ENCODE data around the gene DTNB. TPM values are rescaled to one million over a fixed set of nuclear protein-coding genes. Genes with fewer than 3 reads are reported as not detected.

Gene DTNB
- total RNA-seq, 1 donor from 2014 or later = 28.9 TPM

- DNase-seq = no peak
- no peak for ATAC-seq (ENCODE audit: low read depth)
- peaks cover 8% of the 10 kb centered on the region for H3K4me1 Mint-ChIP-seq
- H3K27me3 Mint-ChIP-seq = peaks cover 7% of the 10 kb centered on the region
- peaks cover 5% of the 10 kb centered on the region for H3K9me3 Mint-ChIP-seq
- no peak overlapping the region for H3K4me3 Mint-ChIP-seq
- TF ChIP-seq CTCF (IDR thresholded peaks at IDR 0.05) = no peak
- peak overlapping the region; percentile 6 for H3K27ac Mint-ChIP-seq
- POLR2A ChIA-PET = interaction anchor here (2.5 kb wide), 1 partner anchor 8 kb away, joined by 17 read pairs; no protein-coding TSS in a partner anchor
- intact Hi-C loops (cut with micrococcal nuclease) = no loop called here
- CTCF ChIA-PET = no interaction called here
- H3K36me3 Mint-ChIP-seq (ENCODE audit: low read depth) = no peaks in the 10 kb centered on the region
Measured at GRCh38 chr2:25354116-25354515, 319.3 kb downstream of the DTNB start.

- intact Hi-C loops (cut with micrococcal nuclease) = no loop called here
- DNase-seq (no peak), ATAC-seq (ENCODE audit: low read depth) (no peak)
- CTCF ChIA-PET = interaction anchor here (0.6 to 1.0 kb wide), 2 partner anchors 13 to 321 kb away, joined by 3 read pairs; no protein-coding TSS in a partner anchor
- H3K4me3 Mint-ChIP-seq = no peak overlapping the region
- no peak for TF ChIP-seq CTCF (IDR thresholded peaks at IDR 0.05)
- H3K27ac Mint-ChIP-seq = no peak overlapping the region
- peaks cover 11% of the 10 kb centered on the region for H3K4me1 Mint-ChIP-seq
- POLR2A ChIA-PET = no interaction called here
- peaks cover 5% of the 10 kb centered on the region for H3K9me3 Mint-ChIP-seq
- H3K36me3 Mint-ChIP-seq (ENCODE audit: low read depth) = no peaks in the 10 kb centered on the region
- peaks cover 5% of the 10 kb centered on the region for H3K27me3 Mint-ChIP-seq
Measured at GRCh38 chr2:25349397-25349796, 324.0 kb downstream of the DTNB start.

DNA sequence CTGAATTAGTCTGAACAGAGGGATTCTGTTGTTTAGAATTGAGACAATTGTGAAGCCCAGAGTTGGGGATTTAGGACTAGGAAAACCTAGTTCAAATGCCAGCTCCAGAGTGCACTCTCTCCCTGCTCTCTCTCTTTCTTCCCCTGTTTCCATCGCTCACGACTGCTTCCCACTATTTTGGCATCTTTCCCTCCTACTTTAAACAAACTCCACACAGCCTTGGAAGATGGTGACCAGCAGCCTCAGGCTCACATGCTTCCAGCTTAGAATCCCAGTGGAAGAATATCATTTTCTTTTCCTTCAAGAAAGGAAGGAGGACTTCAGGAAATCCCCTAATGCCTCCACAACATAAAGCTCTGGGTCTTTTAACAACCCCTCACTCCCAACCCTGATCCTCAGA is 325.5 kb downstream of the DTNB start:
- ATAC-seq (ENCODE audit: low read depth) = no peak
- ChIA-PET CTCF (interaction anchor here (1.7 kb wide), 1 partner anchor 14 kb away, joined by 3 read pairs; no protein-coding TSS in a partner anchor), POLR2A (no interaction called here)
- TF ChIP-seq CTCF (IDR thresholded peaks at IDR 0.05) = no peak
- Mint-ChIP-seq H3K9me3 (peaks cover 5% of the 10 kb centered on the region), H3K27ac (no peak overlapping the region), H3K27me3 (peaks cover 5% of the 10 kb centered on the region), H3K4me3 (no peak overlapping the region), H3K4me1 (peaks cover 12% of the 10 kb centered on the region), H3K36me3 (ENCODE audit: low read depth) (no peaks in the 10 kb centered on the region)
- no peak for DNase-seq
- intact Hi-C loops (cut with micrococcal nuclease) = no loop called here

GRCh38 chr2:25347205-25347815 is 326.1 kb downstream of the DTNB start:
- POLR2A ChIA-PET = interaction anchor here (0.6 to 0.9 kb wide), 2 partner anchors 18 to 68 kb away, joined by 4 read pairs; no protein-coding TSS in a partner anchor
- H3K27ac Mint-ChIP-seq = no peak overlapping the region

More at GRCh38 chr2:25347205-25347815, 326.1 kb downstream of the DTNB start:
- no peaks in the 10 kb centered on the region for H3K36me3 Mint-ChIP-seq (ENCODE audit: low read depth)
- CTCF ChIA-PET = interaction anchor here (1.7 kb wide), 1 partner anchor 15 kb away, joined by 3 read pairs; no protein-coding TSS in a partner anchor
- peaks cover 2% of the 10 kb centered on the region for H3K27me3 Mint-ChIP-seq
- ATAC-seq (ENCODE audit: low read depth) (no peak), DNase-seq (no peak)
- peaks cover 16% of the 10 kb centered on the region for H3K4me1 Mint-ChIP-seq
- intact Hi-C loops (cut with micrococcal nuclease) = no loop called here
- TF ChIP-seq CTCF (IDR thresholded peaks at IDR 0.05) = no peak
- H3K4me3 Mint-ChIP-seq = no peak overlapping the region
- H3K9me3 Mint-ChIP-seq = peaks cover 5% of the 10 kb centered on the region

All from activated B cell treated with CpG ODN at 0.5 μM for 24 hours (primary cell).